CD14-positive monocyte (primary cell): ENCODE data around the gene FXYD4. TPM values are rescaled to one million over a fixed set of nuclear protein-coding genes. Genes with fewer than 3 reads are reported as not detected.
A peak's percentile ranks its signal among the peaks of the same experiment; 100 is the strongest.
"Not testable (repeated sequence)": the region's sequence is repeated elsewhere in the genome, so short reads cannot be mapped to it uniquely, and the experiment has no call there.

Experiments used
- DNase-seq, 3 donors: peaks; one replicate each; pipeline ENCODE4 v3.0.0-alpha.2; 2011 to 2022
- H2AFZ ChIP-seq: 2 replicates; pipeline ENCODE4 v1.6.0; 2012; ENCODE audit warnings: mild to moderate bottlenecking, low read depth, low read length, inconsistent platforms; ENCODE audit not compliant: insufficient read depth, poor library complexity, severe bottlenecking
- H3K27ac ChIP-seq, 2 donors: 1 replicate in 1 of 2; 2 replicates in 1 of 2; pipeline ENCODE4 v1.5.1; 2012 to 2013; ENCODE audit warnings: low read length in 2 of 2, control low read depth in 1 of 2, inconsistent platforms in 1 of 2, low read depth in 1 of 2, mild to moderate bottlenecking in 1 of 2
- H3K27me3 ChIP-seq, 2 donors: one replicate each; pipeline versions ENCODE4 v1.6.0 to v1.6.1; 2011 to 2013; ENCODE audit warnings: low read length in 2 of 2; ENCODE audit not compliant: control insufficient read depth in 2 of 2, insufficient read depth in 2 of 2
- H3K36me3 ChIP-seq, 2 donors: replicated peaks in 1 of 2; 1 replicate in 1 of 2; 2 replicates in 1 of 2; pipeline versions ENCODE4 v1.5.1 to v1.6.1; 2012 to 2013; ENCODE audit warnings: low read length in 2 of 2, control low read depth in 1 of 2, inconsistent platforms in 1 of 2, mild to moderate bottlenecking in 1 of 2; ENCODE audit not compliant: insufficient read depth in 2 of 2, control insufficient read depth in 1 of 2
- H3K4me1 ChIP-seq, 2 donors: 1 replicate in 1 of 2; 2 replicates in 1 of 2; pipeline versions ENCODE4 v1.5.1 to v1.6.1; 2012 to 2013; ENCODE audit warnings: low read length in 2 of 2, control low read depth in 1 of 2, inconsistent platforms in 1 of 2, mild to moderate bottlenecking in 1 of 2, moderate library complexity in 1 of 2; ENCODE audit not compliant: insufficient read depth in 2 of 2, control insufficient read depth in 1 of 2
- H3K4me2 ChIP-seq: replicated peaks from 2 replicates; pipeline ENCODE3; 2012; ENCODE audit warnings: low read length, moderate library complexity, mild to moderate bottlenecking; ENCODE audit not compliant: poor library complexity, severe bottlenecking; ENCODE audit errors: extremely low read depth
- H3K4me3 ChIP-seq, 3 experiments: fragments of 200-600 bp in 1 of 3; sonication (generic) in 1 of 3; replicated peaks in 1 of 3; 1 replicate in 2 of 3; 2 replicates in 1 of 3; pipeline ENCODE4 v1.5.1; 2011 to 2013; ENCODE audit warnings: low read length in 3 of 3, mild to moderate bottlenecking in 3 of 3, control low read depth in 2 of 3, low read depth in 2 of 3, inconsistent platforms in 1 of 3, moderate library complexity in 1 of 3
- H3K79me2 ChIP-seq: 2 replicates; pipeline ENCODE4 v1.6.0; 2012; ENCODE audit warnings: mild to moderate bottlenecking, control low read depth, inconsistent platforms, low read length, moderate library complexity; ENCODE audit not compliant: insufficient read depth
- H3K9ac ChIP-seq: 2 replicates; pipeline ENCODE4 v1.6.0; 2017; ENCODE audit warnings: low read length, mild to moderate bottlenecking; ENCODE audit not compliant: insufficient read depth, poor library complexity, severe bottlenecking
- H3K9me3 ChIP-seq, 2 donors: replicated peaks in 1 of 2; 1 replicate in 1 of 2; 2 replicates in 1 of 2; pipeline versions ENCODE4 v1.5.1 to v1.6.1; 2012 to 2013; ENCODE audit warnings: low read length in 2 of 2, control low read depth in 1 of 2; ENCODE audit not compliant: control insufficient read depth in 1 of 2, insufficient read depth in 1 of 2
- H4K20me1 ChIP-seq: 2 replicates; pipeline ENCODE4 v1.6.0; 2012; ENCODE audit warnings: mild to moderate bottlenecking, low read length, control low read depth, moderate library complexity; ENCODE audit not compliant: insufficient read depth
- H3K27ac Mint-ChIP-seq, 7 donors: one replicate each; pipeline ENCODE4 v1.8.0; 2020; ENCODE audit warnings: mild to moderate bottlenecking in 7 of 7, mixed read lengths in 7 of 7, moderate library complexity in 6 of 7, inconsistent platforms in 2 of 7
- H3K27me3 Mint-ChIP-seq, 3 donors: one replicate each; pipeline ENCODE4 v1.8.0; 2021 to 2022; ENCODE audit warnings: low read depth in 3 of 3, mild to moderate bottlenecking in 3 of 3, mixed read lengths in 3 of 3, moderate library complexity in 3 of 3, inconsistent platforms in 1 of 3
- H3K36me3 Mint-ChIP-seq, 2 donors: one replicate each; pipeline ENCODE4 v1.8.0; 2020; ENCODE audit warnings: mixed read lengths in 2 of 2, inconsistent platforms in 1 of 2, mild to moderate bottlenecking in 1 of 2
- H3K4me1 Mint-ChIP-seq: one replicate; pipeline ENCODE4 v1.8.0; 2020; ENCODE audit warnings: mild to moderate bottlenecking, mixed read lengths
- H3K4me3 Mint-ChIP-seq, 2 donors: one replicate each; pipeline ENCODE4 v1.8.0; 2020; ENCODE audit warnings: mild to moderate bottlenecking in 2 of 2, mixed read lengths in 2 of 2, moderate library complexity in 1 of 2
- H3K9me3 Mint-ChIP-seq, 7 donors: one replicate each; pipeline ENCODE4 v1.8.0; 2020 to 2022; ENCODE audit warnings: mixed read lengths in 7 of 7, mild to moderate bottlenecking in 6 of 7, moderate library complexity in 6 of 7, inconsistent platforms in 2 of 7
- WGBS: methylation state at CpG from one replicate; pipeline ENCODE4 v1.1.5; 2013; ENCODE audit warnings: missing lambda C conversion rate; ENCODE audit not compliant: insufficient coverage; 5-methylcytosine and 5-hydroxymethylcytosine counted together
- intact Hi-C, 2 donors: fragments of 100-400 bp; cut with micrococcal nuclease; formaldehyde crosslinking; loops; one replicate each; pipeline versions ENCODE4 v1.15.0 to v1.15.1; 2023
- polyA plus RNA-seq, 3 donors: library from polyadenylated mRNA; depleted of rRNA in 1 of 3; unstranded in 2 of 3; stranded (reverse) in 1 of 3; fragments of 300-500 nt in 2 of 3; fragments of >200 nt in 1 of 3; fragmentation: Illumina TruSeq in 2 of 3; gene quantifications; 1 replicate in 2 of 3; 2 replicates in 1 of 3; pipeline ENCODE4 v1.2.3, GENCODE V29; 2012 to 2021
- TF ChIP-seq, protein P1 (sequence below): fragments of 200-600 bp; IDR thresholded peaks from one replicate; pipeline ENCODE4 v1.8.0; 2022; ENCODE audit warnings: antibody characterized with exemption, mild to moderate bottlenecking

Gene FXYD4
- polyA plus RNA-seq, 3 donors = 0.16 TPM; not detected in 2

DNA sequence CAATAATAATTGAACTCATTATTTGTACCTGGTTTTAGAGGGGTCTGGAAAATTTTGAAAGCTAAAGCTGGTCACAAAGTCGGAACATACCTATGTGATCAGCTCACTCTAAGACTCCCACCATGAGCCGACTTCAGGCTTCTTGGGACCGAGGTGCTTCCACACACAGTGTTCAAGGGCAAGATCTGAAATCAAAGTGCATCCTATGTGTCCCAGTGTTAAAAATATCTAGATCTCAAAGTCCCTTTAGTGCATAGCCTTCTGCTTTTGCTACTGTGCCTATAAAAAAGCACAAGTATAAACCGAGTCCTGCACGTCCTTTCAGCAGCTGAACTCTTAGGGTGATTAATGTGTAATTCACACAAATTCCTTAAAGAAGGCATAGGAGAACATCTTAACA lies 43.5 kb upstream of the FXYD4 start:
- 91% methylated on average over 4 of the region's 5 CpGs for WGBS
- no peaks in the 10 kb centered on the region for H3K27me3 ChIP-seq
- Mint-ChIP-seq H3K9me3 (peaks cover 0 to 7% (median 0%) of the 10 kb centered on the region in 7 donors), H3K4me3 (no peak overlapping the region), H3K4me1 (peaks cover 34% of the 10 kb centered on the region), H3K27ac (no peak overlapping the region), H3K36me3 (no peaks in the 10 kb centered on the region), H3K27me3 (peaks cover 0 to 5% (median 0%) of the 10 kb centered on the region in 3 donors)
- no peak overlapping the region for H3K4me2 ChIP-seq
- peaks cover 29 to 32% of the 10 kb centered on the region in 2 donors for H3K4me1 ChIP-seq
- TF ChIP-seq, protein P1, sequence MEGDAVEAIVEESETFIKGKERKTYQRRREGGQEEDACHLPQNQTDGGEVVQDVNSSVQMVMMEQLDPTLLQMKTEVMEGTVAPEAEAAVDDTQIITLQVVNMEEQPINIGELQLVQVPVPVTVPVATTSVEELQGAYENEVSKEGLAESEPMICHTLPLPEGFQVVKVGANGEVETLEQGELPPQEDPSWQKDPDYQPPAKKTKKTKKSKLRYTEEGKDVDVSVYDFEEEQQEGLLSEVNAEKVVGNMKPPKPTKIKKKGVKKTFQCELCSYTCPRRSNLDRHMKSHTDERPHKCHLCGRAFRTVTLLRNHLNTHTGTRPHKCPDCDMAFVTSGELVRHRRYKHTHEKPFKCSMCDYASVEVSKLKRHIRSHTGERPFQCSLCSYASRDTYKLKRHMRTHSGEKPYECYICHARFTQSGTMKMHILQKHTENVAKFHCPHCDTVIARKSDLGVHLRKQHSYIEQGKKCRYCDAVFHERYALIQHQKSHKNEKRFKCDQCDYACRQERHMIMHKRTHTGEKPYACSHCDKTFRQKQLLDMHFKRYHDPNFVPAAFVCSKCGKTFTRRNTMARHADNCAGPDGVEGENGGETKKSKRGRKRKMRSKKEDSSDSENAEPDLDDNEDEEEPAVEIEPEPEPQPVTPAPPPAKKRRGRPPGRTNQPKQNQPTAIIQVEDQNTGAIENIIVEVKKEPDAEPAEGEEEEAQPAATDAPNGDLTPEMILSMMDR = no peak
- no peaks in the 10 kb centered on the region for H3K9me3 ChIP-seq
- no peak overlapping the region for H3K4me3 ChIP-seq
- DNase-seq = no peak
- no peaks in the 10 kb centered on the region for H3K79me2 ChIP-seq
- H3K9ac ChIP-seq = no peak overlapping the region
- H4K20me1 ChIP-seq = no peaks in the 10 kb centered on the region
- no peaks in the 10 kb centered on the region for H3K36me3 ChIP-seq
- intact Hi-C loops = no loop called here
- H3K27ac ChIP-seq = no peak overlapping the region
- peak overlapping the region; percentile 6 for H2AFZ ChIP-seq

DNA sequence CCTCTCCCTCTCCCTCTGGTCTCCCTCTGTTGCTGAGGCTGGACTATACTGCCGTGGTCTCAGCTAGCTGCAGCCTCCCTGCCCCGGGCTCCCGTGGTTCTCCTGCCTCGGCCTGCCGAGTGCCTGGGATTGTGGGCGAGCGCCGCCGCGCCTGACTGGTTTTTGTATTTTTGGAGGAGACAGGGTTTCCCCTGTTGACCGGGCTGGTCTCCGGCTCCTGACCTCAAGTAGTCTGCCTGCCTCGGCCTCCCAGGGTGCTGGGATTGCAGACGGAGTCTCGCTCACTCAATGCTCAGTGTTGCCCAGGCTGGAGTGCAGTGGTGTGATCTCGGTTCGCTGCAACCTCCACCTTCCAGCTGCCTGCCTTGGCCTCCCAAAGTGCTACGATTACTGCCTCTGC lies 42.6 kb upstream of the FXYD4 start:
- H3K4me1 ChIP-seq = peaks cover 28 to 31% of the 10 kb centered on the region in 2 donors
- H3K27me3 ChIP-seq, H2AFZ ChIP-seq, DNase-seq, H3K27ac Mint-ChIP-seq, H3K9ac ChIP-seq, H3K27ac ChIP-seq, H3K4me3 Mint-ChIP-seq, H3K4me2 ChIP-seq, H3K9me3 ChIP-seq, intact Hi-C loops, H3K79me2 ChIP-seq, H3K27me3 Mint-ChIP-seq, H3K4me3 ChIP-seq, H3K9me3 Mint-ChIP-seq, H3K36me3 Mint-ChIP-seq, H4K20me1 ChIP-seq, H3K36me3 ChIP-seq: not testable (repeated sequence)
- peaks cover 34% of the 10 kb centered on the region for H3K4me1 Mint-ChIP-seq
- 95% methylated on average over 6 of the region's 18 CpGs for WGBS

- H3K36me3 Mint-ChIP-seq = not testable (repeated sequence)
Measured at GRCh38 chr10:43329246-43329885, 42.1 kb upstream of the FXYD4 start.

DNA sequence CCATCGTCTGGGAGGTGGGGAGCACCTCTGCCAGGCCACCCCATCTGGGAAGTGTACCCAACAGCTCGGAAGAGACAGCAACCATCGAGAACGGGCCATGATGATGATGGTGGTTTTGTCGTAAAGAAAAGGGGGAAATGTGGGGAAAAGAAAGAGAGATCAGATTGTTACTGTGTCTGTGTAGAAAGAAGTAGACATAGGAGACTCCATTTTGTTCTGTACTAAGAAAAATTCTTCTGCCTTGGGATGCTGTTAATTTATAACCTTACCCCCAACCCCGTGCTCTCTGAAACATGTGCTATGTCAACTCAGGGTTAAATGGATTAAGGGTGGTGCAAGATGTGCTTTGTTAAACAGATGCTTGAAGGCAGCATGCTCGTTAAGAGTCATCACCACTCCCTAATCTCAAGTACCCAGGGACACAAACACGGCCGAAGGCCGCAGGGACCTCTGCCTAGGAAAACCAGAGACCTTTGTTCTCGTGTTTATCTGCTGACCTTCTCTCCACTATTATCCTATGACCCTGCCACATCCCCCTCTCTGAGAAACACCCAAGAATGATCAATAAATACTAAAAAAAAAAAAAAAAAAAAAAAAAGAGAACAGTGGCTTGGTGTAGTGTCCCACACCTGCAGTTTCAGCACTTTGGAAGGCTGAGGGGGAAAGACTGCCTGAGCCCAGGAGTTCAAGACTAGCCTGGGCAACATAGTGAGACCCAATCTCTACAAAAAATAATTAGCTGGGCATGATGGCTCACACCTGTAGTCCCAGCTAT lies 41.2 kb upstream of the FXYD4 start:
- H3K36me3 ChIP-seq, H3K27me3 Mint-ChIP-seq, H2AFZ ChIP-seq, H3K4me3 Mint-ChIP-seq, H3K4me2 ChIP-seq, H4K20me1 ChIP-seq, H3K9ac ChIP-seq, H3K79me2 ChIP-seq, H3K9me3 Mint-ChIP-seq, H3K9me3 ChIP-seq, H3K27ac ChIP-seq, H3K27ac Mint-ChIP-seq, intact Hi-C loops, H3K4me3 ChIP-seq, H3K27me3 ChIP-seq, H3K36me3 Mint-ChIP-seq, DNase-seq: not testable (repeated sequence)
- H3K4me1 Mint-ChIP-seq = peaks cover 36% of the 10 kb centered on the region
- no CpG with 5 or more reads among the region's 11 CpGs for WGBS
- peaks cover 28 to 31% of the 10 kb centered on the region in 2 donors for H3K4me1 ChIP-seq

More at GRCh38 chr10:43329246-43329885, 42.1 kb upstream of the FXYD4 start:
- H3K27me3 Mint-ChIP-seq, H3K9me3 Mint-ChIP-seq, H3K79me2 ChIP-seq, H3K36me3 ChIP-seq, H3K4me2 ChIP-seq, intact Hi-C loops, H3K4me3 Mint-ChIP-seq, H3K9me3 ChIP-seq, H3K27ac ChIP-seq, H3K27ac Mint-ChIP-seq, DNase-seq, H4K20me1 ChIP-seq, H3K4me3 ChIP-seq, H3K9ac ChIP-seq, H3K27me3 ChIP-seq, H2AFZ ChIP-seq: not testable (repeated sequence)
- peaks cover 35% of the 10 kb centered on the region for H3K4me1 Mint-ChIP-seq
- WGBS = 94% methylated on average over 31 of the region's 40 CpGs
- H3K4me1 ChIP-seq = peaks cover 28 to 31% of the 10 kb centered on the region in 2 donors
